Gastrocnemius medialis (tissue), 4 donors: Measurements from ENCODE around the gene ECM2. TPM values are rescaled to one million over a fixed set of nuclear protein-coding genes. Genes with fewer than 3 reads are reported as not detected.

Source experiments
- ATAC-seq, 2 donors: fragments of 150-250 bp; one replicate each; pipeline ENCODE4 v1.9.1; 2016
- DNase-seq, 2 donors: peaks; one replicate each; pipeline ENCODE4 v3.0.0-alpha.2; 2019
- H3K27ac ChIP-seq, 4 donors: fragments of 200-600 bp; sonication (generic); 1 replicate in 1 of 4; 2 replicates in 3 of 4; pipeline ENCODE4 v1.5.1; 2016 to 2018; ENCODE audit warnings: mild to moderate bottlenecking in 2 of 4, moderate library complexity in 1 of 4
- H3K27me3 ChIP-seq, 3 donors: fragments of 200-600 bp; sonication (generic) in 2 of 3; 1 replicate in 1 of 3; 2 replicates in 2 of 3; pipeline versions ENCODE4 v1.5.1 to v1.6.0; 2016 to 2019; ENCODE audit warnings: mild to moderate bottlenecking in 1 of 3, moderate library complexity in 1 of 3
- H3K36me3 ChIP-seq, 2 donors: fragments of 200-600 bp; sonication (generic) in 1 of 2; one replicate each; pipeline ENCODE4 v1.5.1; 2017 to 2018
- H3K4me1 ChIP-seq, 2 donors: fragments of 200-600 bp; sonication (generic) in 1 of 2; one replicate each; pipeline ENCODE4 v1.5.1; 2016 to 2017; ENCODE audit warnings: mild to moderate bottlenecking in 2 of 2
- H3K4me3 ChIP-seq, 4 donors: fragments of 200-600 bp; sonication (generic) in 3 of 4; 1 replicate in 1 of 4; 2 replicates in 3 of 4; pipeline ENCODE4 v1.5.1; 2016 to 2019; ENCODE audit warnings: mild to moderate bottlenecking in 2 of 4
- H3K9me3 ChIP-seq, 3 donors: fragments of 200-600 bp; sonication (generic) in 2 of 3; 1 replicate in 1 of 3; 2 replicates in 2 of 3; pipeline ENCODE4 v1.5.1; 2016 to 2019
- CTCF ChIP-seq, 5 experiments: fragments of 450-650 bp in 3 of 5; fragments of 200-600 bp in 2 of 5; sonication (generic) in 2 of 5; IDR thresholded peaks in 4 of 5; conservative IDR thresholded peaks in 1 of 5; 1 replicate in 4 of 5; 2 replicates in 1 of 5; pipeline ENCODE4 v1.5.1; 2016 to 2019; ENCODE audit warnings: antibody characterized with exemption in 5 of 5, mild to moderate bottlenecking in 3 of 5, moderate library complexity in 3 of 5
- POLR2A ChIP-seq, 2 donors: fragments of 450-650 bp; IDR thresholded peaks; one replicate each; pipeline ENCODE4 v1.6.1; 2017; ENCODE audit warnings: antibody characterized with exemption in 2 of 2, mild to moderate bottlenecking in 2 of 2, moderate library complexity in 2 of 2
- in situ Hi-C, 4 donors: fragments of 200-750 bp; cut with MboI; loops; one replicate each; pipeline versions ENCODE4 v1.15.0 to v1.8.0; 2017; ENCODE audit warnings: low sequenced_read_pairs in 4 of 4
- intact Hi-C: fragments of 100-400 bp; cut with DNase I; formaldehyde crosslinking; loops from one replicate; pipeline ENCODE4 v1.15.1; 2023; ENCODE audit warnings: low total_unique reads
- total RNA-seq, 4 donors: library from RNA; depleted of rRNA; stranded (reverse); fragments of >200 nt; gene quantifications; one replicate each; pipeline versions ENCODE4 v1.1.0 to v1.2.3, GENCODE V29; 2016

ECM2 gene
- total RNA-seq, 4 donors from 2014 or later = 1.5 to 9.7 (median 3.9) TPM

GRCh38 chr9:92501671-92502393, 34.0 kb downstream of the ECM2 start:
- DNase-seq (peak; percentile 33 to 69), ATAC-seq (peak; percentile 83 to 91)
- no peak overlapping the region for H3K4me3 ChIP-seq
- H3K4me1 ChIP-seq = peaks cover 6 to 7% of the 10 kb centered on the region in 2 donors
- peak overlapping the region; percentile 29 to 52 (median 34) for H3K27ac ChIP-seq
- H3K9me3 ChIP-seq = no peaks in the 10 kb centered on the region
- H3K27me3 ChIP-seq = no peaks in the 10 kb centered on the region
- TF ChIP-seq CTCF (IDR thresholded peaks at IDR 0.05 in 4 of 5, conservative IDR thresholded peaks at IDR 0.05 in 1 of 5) = peak in 2 of 5 experiments; percentile 20 to 37
- TF ChIP-seq POLR2A (IDR thresholded peaks at IDR 0.05) = no peak
- in situ Hi-C loops = loop anchor here in 1 of 4 donors (25.0 kb wide), 1 partner anchor 110 kb away; no protein-coding TSS in a partner anchor
- no peaks in the 10 kb centered on the region for H3K36me3 ChIP-seq
- intact Hi-C loops = loop anchor here (10.0 kb wide), 1 partner anchor 133 kb away; no protein-coding TSS in a partner anchor

- H3K27ac ChIP-seq = no peak overlapping the region
- peaks cover 6 to 7% of the 10 kb centered on the region in 2 donors for H3K4me1 ChIP-seq
- in situ Hi-C loops = loop anchor here in 1 of 4 donors (25.0 kb wide), 1 partner anchor 112 kb away; no protein-coding TSS in a partner anchor
- no peaks in the 10 kb centered on the region for H3K27me3 ChIP-seq
- H3K4me3 ChIP-seq = no peak overlapping the region
- H3K9me3 ChIP-seq = no peaks in the 10 kb centered on the region
- TF ChIP-seq CTCF (IDR thresholded peaks at IDR 0.05 in 4 of 5, conservative IDR thresholded peaks at IDR 0.05 in 1 of 5) = no peak
- no peak for TF ChIP-seq POLR2A (IDR thresholded peaks at IDR 0.05)
- DNase-seq = no peak
- no peak for ATAC-seq
- intact Hi-C loops = loop anchor here (10.0 kb wide), 1 partner anchor 134 kb away; no protein-coding TSS in a partner anchor
- no peaks in the 10 kb centered on the region for H3K36me3 ChIP-seq
Measured at GRCh38 chr9:92500725-92501124, 35.1 kb downstream of the ECM2 start.

- Histone ChIP-seq H3K36me3 (no peaks in the 10 kb centered on the region), H3K27me3 (no peaks in the 10 kb centered on the region), H3K4me1 (peaks cover 6 to 7% of the 10 kb centered on the region in 2 donors), H3K9me3 (no peaks in the 10 kb centered on the region), H3K27ac (no peak overlapping the region), H3K4me3 (no peak overlapping the region)
- DNase-seq (no peak), ATAC-seq (no peak)
- in situ Hi-C loops (loop anchor here in 1 of 4 donors (25.0 kb wide), 1 partner anchor 113 kb away; no protein-coding TSS in a partner anchor), intact Hi-C loops (loop anchor here (10.0 kb wide), 1 partner anchor 135 kb away; no protein-coding TSS in a partner anchor)
- TF ChIP-seq POLR2A (IDR thresholded peaks at IDR 0.05) (no peak), CTCF (IDR thresholded peaks at IDR 0.05 in 4 of 5, conservative IDR thresholded peaks at IDR 0.05 in 1 of 5) (no peak)
Measured at GRCh38 chr9:92499701-92500100, 36.1 kb downstream of the ECM2 start.

- no peaks in the 10 kb centered on the region for H3K9me3 ChIP-seq
- H3K27me3 ChIP-seq = no peaks in the 10 kb centered on the region
- TF ChIP-seq CTCF (IDR thresholded peaks at IDR 0.05 in 4 of 5, conservative IDR thresholded peaks at IDR 0.05 in 1 of 5) (no peak), POLR2A (IDR thresholded peaks at IDR 0.05) (no peak)
- no peak for ATAC-seq
- H3K27ac ChIP-seq = no peak overlapping the region
- DNase-seq = no peak
- H3K36me3 ChIP-seq = no peaks in the 10 kb centered on the region
- H3K4me3 ChIP-seq = no peak overlapping the region
- intact Hi-C loops = no loop called here
- H3K4me1 ChIP-seq = no peaks in the 10 kb centered on the region
- in situ Hi-C loops = no loop called here
Measured at GRCh38 chr9:92496396-92497176, 39.2 kb downstream of the ECM2 start.
